Duodenal mucosa (tissue), 2 donors: ENCODE measurements around the gene SOCS6.
"Not testable (repeated sequence)": the region's sequence is repeated elsewhere in the genome, so short reads cannot be mapped to it uniquely, and the experiment has no call there.

Experiments
- H3K27ac ChIP-seq: one replicate; pipeline ENCODE4 v1.7.0; 2013; ENCODE audit warnings: low read depth, low read length
- H3K27me3 ChIP-seq, 2 donors: one replicate each; pipeline ENCODE4 v1.7.0; 2013; ENCODE audit warnings: low read length in 2 of 2, control low read depth in 1 of 2; ENCODE audit not compliant: insufficient read depth in 2 of 2, control insufficient read depth in 1 of 2
- H3K36me3 ChIP-seq, 2 donors: one replicate each; pipeline ENCODE4 v1.7.0; 2013; ENCODE audit warnings: low read length in 2 of 2, control low read depth in 1 of 2; ENCODE audit not compliant: insufficient read depth in 2 of 2, control insufficient read depth in 1 of 2
- H3K4me1 ChIP-seq, 2 donors: one replicate each; pipeline ENCODE4 v1.7.0; 2013; ENCODE audit warnings: low read length in 2 of 2, control low read depth in 1 of 2; ENCODE audit not compliant: insufficient read depth in 2 of 2, control insufficient read depth in 1 of 2
- H3K4me3 ChIP-seq, 2 donors: one replicate each; pipeline ENCODE4 v1.7.0; 2013; ENCODE audit warnings: low read length in 2 of 2, low read depth in 1 of 2
- H3K9ac ChIP-seq, 2 donors: one replicate each; pipeline ENCODE4 v1.7.0; 2013; ENCODE audit warnings: low read length in 2 of 2, low read depth in 1 of 2
- H3K9me3 ChIP-seq, 2 donors: one replicate each; pipeline ENCODE4 v1.7.0; 2013; ENCODE audit warnings: low read length in 2 of 2, control low read depth in 1 of 2; ENCODE audit not compliant: control insufficient read depth in 1 of 2

The SOCS6 gene

DNA sequence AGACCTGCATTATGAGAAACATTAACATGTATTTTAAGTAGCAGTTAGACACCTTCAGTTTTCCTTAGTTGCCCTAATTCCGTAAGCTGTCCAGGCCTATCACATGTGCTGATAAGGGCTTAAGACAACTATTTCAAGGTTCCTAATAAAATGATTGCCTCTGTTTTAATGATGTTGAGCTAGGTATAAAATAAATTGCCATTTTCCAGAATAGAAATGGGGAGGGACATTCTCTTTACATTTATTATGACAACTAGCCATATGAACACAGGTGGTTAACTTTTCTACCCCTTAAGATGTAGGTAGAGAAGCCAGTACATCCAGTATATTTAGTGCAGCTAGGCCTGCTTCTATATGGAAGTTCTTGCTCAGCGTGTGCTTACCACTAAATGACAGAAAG is 65.9 kb downstream of the SOCS6 start:
- H3K36me3 ChIP-seq = peaks cover 4 to 12% of the 10 kb centered on the region in 2 donors
- H3K27ac ChIP-seq = no peak overlapping the region
- no peak overlapping the region for H3K4me3 ChIP-seq
- H3K27me3 ChIP-seq = no peaks in the 10 kb centered on the region
- H3K9me3 ChIP-seq = no peaks in the 10 kb centered on the region
- no peaks in the 10 kb centered on the region for H3K4me1 ChIP-seq
- no peak overlapping the region for H3K9ac ChIP-seq

- Histone ChIP-seq H3K27me3 (no peaks in the 10 kb centered on the region), H3K27ac (no peak overlapping the region), H3K9me3 (no peaks in the 10 kb centered on the region), H3K4me3 (no peak overlapping the region), H3K9ac (no peak overlapping the region), H3K4me1 (no peaks in the 10 kb centered on the region), H3K36me3 (peaks cover 4 to 12% of the 10 kb centered on the region in 2 donors)
Observed at GRCh38 chr18:70355620-70356385, 67.0 kb downstream of the SOCS6 start.

DNA sequence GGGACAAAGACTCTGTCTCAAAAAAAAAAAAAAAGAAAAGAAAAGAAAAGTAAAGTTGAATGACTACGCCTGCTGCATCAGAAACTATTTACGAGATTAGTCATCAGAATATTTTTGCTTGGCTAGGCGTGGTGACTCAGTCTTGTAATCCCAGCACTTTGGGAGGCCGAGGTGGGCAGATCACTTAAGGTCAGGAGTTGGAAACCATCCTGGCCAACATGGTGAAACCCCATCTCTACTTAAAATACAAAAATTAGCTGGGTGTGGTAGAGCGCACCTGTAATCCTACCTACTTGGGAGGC is 69.2 kb downstream of the SOCS6 start:
- H3K27me3 ChIP-seq, H3K36me3 ChIP-seq, H3K9ac ChIP-seq: not testable (repeated sequence)

GRCh38 chr18:70359071-70359470 is 70.2 kb downstream of the SOCS6 start:
- Histone ChIP-seq H3K4me1 (peaks cover 0 to 7% of the 10 kb centered on the region in 2 donors), H3K4me3 (no peak overlapping the region), H3K9me3 (no peaks in the 10 kb centered on the region), H3K27ac (no peak overlapping the region), H3K36me3 (peaks cover 0 to 5% of the 10 kb centered on the region in 2 donors), H3K9ac (no peak overlapping the region), H3K27me3 (no peaks in the 10 kb centered on the region)

More for the DNA sequence above, 69.2 kb downstream of the SOCS6 start:
- not testable (repeated sequence) for H3K4me1 ChIP-seq, H3K27ac ChIP-seq, H3K9me3 ChIP-seq, H3K4me3 ChIP-seq

- no peak overlapping the region for H3K9ac ChIP-seq
- H3K9me3 ChIP-seq = no peaks in the 10 kb centered on the region
Observed at GRCh38 chr18:70362258-70362657, 73.4 kb downstream of the SOCS6 start.

DNA sequence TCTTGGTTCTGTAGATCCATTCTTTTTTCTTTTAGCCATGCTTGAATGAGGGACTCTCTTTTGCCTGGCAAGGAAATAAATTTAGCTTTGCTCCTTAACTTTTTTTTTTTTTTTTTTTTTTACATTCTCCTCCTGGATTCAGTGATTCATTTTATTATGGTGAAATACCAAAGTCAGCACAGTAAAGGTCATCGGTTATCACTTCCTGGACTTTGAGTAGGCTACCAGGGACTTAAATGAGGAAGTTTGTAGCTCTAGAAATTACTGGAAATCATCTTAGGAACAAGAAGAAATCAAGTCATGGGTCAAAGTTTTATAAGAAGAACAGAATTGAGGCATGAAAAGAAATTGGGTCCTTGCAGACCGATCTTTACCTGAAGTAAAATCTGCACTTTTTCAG is 75.0 kb downstream of the SOCS6 start:
- Histone ChIP-seq H3K36me3 (no peaks in the 10 kb centered on the region), H3K9ac (peak overlapping the region in 1 of 2 donors; percentile 10), H3K27ac (no peak overlapping the region), H3K4me3 (no peak overlapping the region), H3K4me1 (peaks cover 5 to 14% of the 10 kb centered on the region in 2 donors), H3K27me3 (no peaks in the 10 kb centered on the region), H3K9me3 (no peaks in the 10 kb centered on the region)

More at GRCh38 chr18:70362258-70362657, 73.4 kb downstream of the SOCS6 start:
- H3K4me3 ChIP-seq = no peak overlapping the region
- H3K4me1 ChIP-seq = peaks cover 0 to 14% of the 10 kb centered on the region in 2 donors
- no peaks in the 10 kb centered on the region for H3K36me3 ChIP-seq
- no peaks in the 10 kb centered on the region for H3K27me3 ChIP-seq
- no peak overlapping the region for H3K27ac ChIP-seq

DNA sequence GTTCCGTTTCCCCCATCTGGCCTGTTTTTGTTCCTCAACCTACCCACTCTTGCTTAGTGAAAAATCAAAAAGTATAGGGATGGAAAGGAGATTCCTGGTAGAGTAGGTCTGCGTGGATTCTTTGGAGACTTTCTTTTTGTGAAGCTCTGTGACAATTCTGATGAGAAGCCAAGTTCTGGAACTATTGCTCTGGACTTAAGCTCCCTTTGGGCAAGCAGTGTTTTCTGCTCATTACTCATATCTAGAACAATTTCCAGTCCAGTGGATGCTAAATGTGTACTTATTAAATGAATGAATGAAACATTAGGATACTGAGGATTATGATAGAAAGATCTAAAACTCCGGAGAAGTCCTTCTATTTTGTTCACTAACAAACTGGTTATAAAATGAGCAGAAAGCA is 76.5 kb downstream of the SOCS6 start:
- Histone ChIP-seq H3K27me3 (no peaks in the 10 kb centered on the region), H3K9ac (no peak overlapping the region), H3K9me3 (no peaks in the 10 kb centered on the region), H3K4me3 (no peak overlapping the region), H3K27ac (no peak overlapping the region), H3K4me1 (peaks cover 8 to 14% of the 10 kb centered on the region in 2 donors), H3K36me3 (no peaks in the 10 kb centered on the region)

DNA sequence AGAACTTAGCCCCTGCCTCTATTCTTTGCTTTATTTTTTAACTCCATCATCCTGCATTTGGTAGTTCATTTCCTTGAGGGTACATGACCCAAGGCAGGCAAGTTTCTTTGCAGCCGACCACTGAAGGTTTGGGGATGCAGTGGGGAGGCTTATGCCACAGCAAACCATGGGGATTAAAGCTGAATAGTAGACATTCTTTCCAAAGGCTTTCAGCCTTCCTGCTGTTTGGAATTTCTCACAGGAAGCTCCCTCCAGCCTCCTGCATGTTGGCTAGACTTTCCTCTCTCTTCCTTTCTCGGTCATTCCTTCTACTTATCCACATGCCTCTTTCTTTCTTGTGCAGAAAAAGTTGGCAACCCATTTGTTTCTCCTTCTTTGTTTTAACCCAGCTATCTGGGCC is 77.3 kb downstream of the SOCS6 start:
- H3K9me3 ChIP-seq = no peaks in the 10 kb centered on the region
- no peaks in the 10 kb centered on the region for H3K36me3 ChIP-seq
- no peak overlapping the region for H3K27ac ChIP-seq
- H3K9ac ChIP-seq = no peak overlapping the region
- peaks cover 13 to 14% of the 10 kb centered on the region in 2 donors for H3K4me1 ChIP-seq
- no peaks in the 10 kb centered on the region for H3K27me3 ChIP-seq
- no peak overlapping the region for H3K4me3 ChIP-seq

GRCh38 chr18:70366670-70367069 is 77.8 kb downstream of the SOCS6 start:
- H3K36me3 ChIP-seq = no peaks in the 10 kb centered on the region
- peaks cover 14% of the 10 kb centered on the region in 2 donors for H3K4me1 ChIP-seq
- H3K9ac ChIP-seq = no peak overlapping the region
- H3K4me3 ChIP-seq = no peak overlapping the region
- H3K9me3 ChIP-seq = no peaks in the 10 kb centered on the region
- H3K27me3 ChIP-seq = no peaks in the 10 kb centered on the region
- no peak overlapping the region for H3K27ac ChIP-seq

- not testable (repeated sequence) for H3K9me3 ChIP-seq, H3K4me3 ChIP-seq, H3K27me3 ChIP-seq, H3K9ac ChIP-seq, H3K27ac ChIP-seq, H3K36me3 ChIP-seq
- H3K4me1 ChIP-seq = peaks cover 14 to 15% of the 10 kb centered on the region in 2 donors
Observed at GRCh38 chr18:70367344-70367743, 78.5 kb downstream of the SOCS6 start.
